Placental epithelial cell (primary cell): ENCODE results near the gene TTC13. TPM values are rescaled to one million over a fixed set of nuclear protein-coding genes. Genes with fewer than 3 reads are reported as not detected.

Experiments used
- small RNA-seq: library from RNA; depleted of rRNA; stranded (forward); fragments of <200 nt; gene quantifications from one replicate; pipeline ENCODE3, GENCODE V24; 2012
- total RNA-seq: library from RNA; depleted of rRNA; stranded (reverse); fragments of >200 nt; gene quantifications from 2 replicates; pipeline ENCODE4 v1.2.3, GENCODE V29; 2012

The TTC13 gene, protein sequence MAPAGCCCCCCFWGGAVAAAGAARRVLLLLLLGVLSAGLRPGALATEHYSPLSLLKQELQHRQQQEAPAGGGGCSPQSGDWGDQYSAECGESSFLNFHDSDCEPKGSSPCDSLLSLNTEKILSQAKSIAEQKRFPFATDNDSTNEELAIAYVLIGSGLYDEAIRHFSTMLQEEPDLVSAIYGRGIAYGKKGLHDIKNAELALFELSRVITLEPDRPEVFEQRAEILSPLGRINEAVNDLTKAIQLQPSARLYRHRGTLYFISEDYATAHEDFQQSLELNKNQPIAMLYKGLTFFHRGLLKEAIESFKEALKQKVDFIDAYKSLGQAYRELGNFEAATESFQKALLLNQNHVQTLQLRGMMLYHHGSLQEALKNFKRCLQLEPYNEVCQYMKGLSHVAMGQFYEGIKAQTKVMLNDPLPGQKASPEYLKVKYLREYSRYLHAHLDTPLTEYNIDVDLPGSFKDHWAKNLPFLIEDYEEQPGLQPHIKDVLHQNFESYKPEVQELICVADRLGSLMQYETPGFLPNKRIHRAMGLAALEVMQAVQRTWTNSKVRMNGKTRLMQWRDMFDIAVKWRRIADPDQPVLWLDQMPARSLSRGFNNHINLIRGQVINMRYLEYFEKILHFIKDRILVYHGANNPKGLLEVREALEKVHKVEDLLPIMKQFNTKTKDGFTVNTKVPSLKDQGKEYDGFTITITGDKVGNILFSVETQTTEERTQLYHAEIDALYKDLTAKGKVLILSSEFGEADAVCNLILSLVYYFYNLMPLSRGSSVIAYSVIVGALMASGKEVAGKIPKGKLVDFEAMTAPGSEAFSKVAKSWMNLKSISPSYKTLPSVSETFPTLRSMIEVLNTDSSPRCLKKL
- 4.7 and 5.6 TPM in 2 replicates for total RNA-seq

GRCh38 chr1:230978491-230979388 lies at the start of gene TTC13, which contains the start of gene ARV1:
TTC13 (minus strand) TSS chr1:230978861; CDS start chr1:230978830, 31 bp downstream.
ARV1 (plus strand) TSS chr1:230979094; CDS start chr1:230979106, 12 bp downstream.

GRCh38 chr1:230867903-230868735 lies 110.5 kb downstream of the TTC13 start, which contains the start of gene C1orf198:
C1orf198 (minus strand) TSS chr1:230868521; CDS start chr1:230868512, 9 bp downstream.

Small RNA genes lying within 50 kb of the gene (small RNA-seq; reads per million reads assigned to genes)
- gene RN7SL837P, result not detected

Other genes starting within 250 kb of the TTC13 start
- gene CAPN9, start 231.5 kb downstream of the TTC13 start, total RNA-seq, result 0.39 TPM in 1 of 2 replicates, not detected in the other
- 19.2 and 29.8 TPM in 2 replicates for gene C1orf198, start 110.3 kb downstream of the TTC13 start, total RNA-seq
- gene ARV1, start 233 bp upstream of the TTC13 start, total RNA-seq, result 8.6 and 9.0 TPM in 2 replicates
- 5.1 and 6.7 TPM in 2 replicates for gene FAM89A, start 61.4 kb upstream of the TTC13 start, total RNA-seq
- not detected in 2 replicates for gene TRIM67, start 183.2 kb upstream of the TTC13 start, total RNA-seq